Measurements from ENCODE around the gene KIF3C. TPM values are rescaled to one million over a fixed set of nuclear protein-coding genes. Genes with fewer than 3 reads are reported as not detected.
"Not testable (repeated sequence)": the region's sequence is repeated elsewhere in the genome, so short reads cannot be mapped to it uniquely, and the experiment has no call there.

Gene KIF3C
- total and polyA plus RNA-seq, 5 donors from 2014 or later = 0.07 to 6.6 (median 0.71) TPM

GRCh38 chr2:26016706-26017045 lies 34.4 kb upstream of the KIF3C start:
- not testable (repeated sequence) for H3K27ac ChIP-seq (ENCODE audit: insufficient read depth, low read length, poor library complexity, severe bottlenecking); H3K4me3 ChIP-seq (ENCODE audit: low read depth, low read length); H3K27ac Mint-ChIP-seq; H3K4me3 Mint-ChIP-seq; H3K36me3 Mint-ChIP-seq; H3K9me3 Mint-ChIP-seq; H3K4me1 Mint-ChIP-seq; H3K9me3 ChIP-seq (ENCODE audit: control insufficient read depth in 2 of 2, low read length in 2 of 2); H3K27me3 ChIP-seq (ENCODE audit: control insufficient read depth, insufficient read depth, low read length); ATAC-seq (ENCODE audit: low read depth in 2 of 2); DNase-seq; H3K27me3 Mint-ChIP-seq; H3K36me3 ChIP-seq (ENCODE audit: control insufficient read depth, insufficient read depth, low read length); H3K4me1 ChIP-seq (ENCODE audit: control insufficient read depth, insufficient read depth, low read length, poor library complexity, severe bottlenecking)

GRCh38 chr2:26016012-26016705 lies 33.9 kb upstream of the KIF3C start:
- Mint-ChIP-seq H3K9me3 (no peaks in the 10 kb centered on the region), H3K36me3 (no peaks in the 10 kb centered on the region), H3K4me1 (no peaks in the 10 kb centered on the region), H3K27me3 (no peaks in the 10 kb centered on the region), H3K27ac (no peak overlapping the region), H3K4me3 (no peak overlapping the region)
- ATAC-seq (ENCODE audit: low read depth in 2 of 2) (no peak), DNase-seq (no peak)
- H3K4me1 ChIP-seq (ENCODE audit: control insufficient read depth, insufficient read depth, low read length, poor library complexity, severe bottlenecking) = no peaks in the 10 kb centered on the region
- H3K36me3 ChIP-seq (ENCODE audit: control insufficient read depth, insufficient read depth, low read length) = no peaks in the 10 kb centered on the region
- H3K27me3 ChIP-seq (ENCODE audit: control insufficient read depth, insufficient read depth, low read length) = no peaks in the 10 kb centered on the region
- no peak overlapping the region for H3K27ac ChIP-seq (ENCODE audit: insufficient read depth, low read length, poor library complexity, severe bottlenecking)
- no peak overlapping the region for H3K4me3 ChIP-seq (ENCODE audit: low read depth, low read length)
- no peaks in the 10 kb centered on the region for H3K9me3 ChIP-seq (ENCODE audit: control insufficient read depth in 2 of 2, low read length in 2 of 2)

- Mint-ChIP-seq H3K9me3 (peaks cover 0 to 4% (median 0%) of the 10 kb centered on the region in 7 donors), H3K36me3 (peaks cover 7% of the 10 kb centered on the region), H3K27me3 (no peaks in the 10 kb centered on the region), H3K4me1 (no peaks in the 10 kb centered on the region), H3K4me3 (no peak overlapping the region), H3K27ac (no peak overlapping the region)
- no peak for ATAC-seq (ENCODE audit: low read depth in 2 of 2)
- no peak overlapping the region for H3K27ac ChIP-seq (ENCODE audit: insufficient read depth, low read length, poor library complexity, severe bottlenecking)
- no peaks in the 10 kb centered on the region for H3K4me1 ChIP-seq (ENCODE audit: control insufficient read depth, insufficient read depth, low read length, poor library complexity, severe bottlenecking)
- DNase-seq = no peak
- no peaks in the 10 kb centered on the region for H3K27me3 ChIP-seq (ENCODE audit: control insufficient read depth, insufficient read depth, low read length)
- H3K4me3 ChIP-seq (ENCODE audit: low read depth, low read length) = no peak overlapping the region
- H3K9me3 ChIP-seq (ENCODE audit: control insufficient read depth in 2 of 2, low read length in 2 of 2) = no peaks in the 10 kb centered on the region
- H3K36me3 ChIP-seq (ENCODE audit: control insufficient read depth, insufficient read depth, low read length) = no peaks in the 10 kb centered on the region
These were observed 31.4 kb upstream of the KIF3C start for GRCh38 chr2:26013668-26014067.

GRCh38 chr2:26011990-26012856 lies 29.9 kb upstream of the KIF3C start:
- DNase-seq (no peak), ATAC-seq (ENCODE audit: low read depth in 2 of 2) (no peak)
- H3K9me3 ChIP-seq (ENCODE audit: control insufficient read depth in 2 of 2, low read length in 2 of 2) = no peaks in the 10 kb centered on the region
- H3K4me1 ChIP-seq (ENCODE audit: control insufficient read depth, insufficient read depth, low read length, poor library complexity, severe bottlenecking) = no peaks in the 10 kb centered on the region
- Mint-ChIP-seq H3K27me3 (no peaks in the 10 kb centered on the region), H3K36me3 (peaks cover 7% of the 10 kb centered on the region), H3K4me1 (no peaks in the 10 kb centered on the region), H3K4me3 (no peak overlapping the region), H3K9me3 (peaks cover 0 to 4% (median 0%) of the 10 kb centered on the region in 7 donors), H3K27ac (no peak overlapping the region)
- H3K27me3 ChIP-seq (ENCODE audit: control insufficient read depth, insufficient read depth, low read length) = no peaks in the 10 kb centered on the region
- H3K27ac ChIP-seq (ENCODE audit: insufficient read depth, low read length, poor library complexity, severe bottlenecking) = no peak overlapping the region
- no peaks in the 10 kb centered on the region for H3K36me3 ChIP-seq (ENCODE audit: control insufficient read depth, insufficient read depth, low read length)
- H3K4me3 ChIP-seq (ENCODE audit: low read depth, low read length) = no peak overlapping the region

GRCh38 chr2:26011609-26011989 lies 29.3 kb upstream of the KIF3C start:
- no peak overlapping the region for H3K27ac Mint-ChIP-seq
- H3K27me3 ChIP-seq (ENCODE audit: control insufficient read depth, insufficient read depth, low read length) = no peaks in the 10 kb centered on the region
- no peaks in the 10 kb centered on the region for H3K36me3 ChIP-seq (ENCODE audit: control insufficient read depth, insufficient read depth, low read length)
- ATAC-seq (ENCODE audit: low read depth in 2 of 2) (no peak), DNase-seq (no peak)
- no peaks in the 10 kb centered on the region for H3K9me3 ChIP-seq (ENCODE audit: control insufficient read depth in 2 of 2, low read length in 2 of 2)
- H3K9me3 Mint-ChIP-seq = peaks cover 0 to 4% (median 0%) of the 10 kb centered on the region in 7 donors
- H3K4me3 ChIP-seq (ENCODE audit: low read depth, low read length) = no peak overlapping the region
- no peaks in the 10 kb centered on the region for H3K4me1 ChIP-seq (ENCODE audit: control insufficient read depth, insufficient read depth, low read length, poor library complexity, severe bottlenecking)
- H3K27ac ChIP-seq (ENCODE audit: insufficient read depth, low read length, poor library complexity, severe bottlenecking) = no peak overlapping the region
- no peaks in the 10 kb centered on the region for H3K4me1 Mint-ChIP-seq
- H3K36me3 Mint-ChIP-seq = peaks cover 7% of the 10 kb centered on the region
- H3K4me3 Mint-ChIP-seq = no peak overlapping the region
- H3K27me3 Mint-ChIP-seq = no peaks in the 10 kb centered on the region

- no peak overlapping the region for H3K4me3 Mint-ChIP-seq
- no peaks in the 10 kb centered on the region for H3K27me3 ChIP-seq (ENCODE audit: control insufficient read depth, insufficient read depth, low read length)
- no peaks in the 10 kb centered on the region for H3K4me1 ChIP-seq (ENCODE audit: control insufficient read depth, insufficient read depth, low read length, poor library complexity, severe bottlenecking)
- no peaks in the 10 kb centered on the region for H3K4me1 Mint-ChIP-seq
- DNase-seq (no peak), ATAC-seq (ENCODE audit: low read depth in 2 of 2) (no peak)
- H3K36me3 Mint-ChIP-seq = peaks cover 7% of the 10 kb centered on the region
- H3K9me3 Mint-ChIP-seq = peaks cover 0 to 4% (median 0%) of the 10 kb centered on the region in 7 donors
- no peak overlapping the region for H3K4me3 ChIP-seq (ENCODE audit: low read depth, low read length)
- no peaks in the 10 kb centered on the region for H3K36me3 ChIP-seq (ENCODE audit: control insufficient read depth, insufficient read depth, low read length)
- H3K27me3 Mint-ChIP-seq = no peaks in the 10 kb centered on the region
- H3K27ac Mint-ChIP-seq = no peak overlapping the region
- H3K27ac ChIP-seq (ENCODE audit: insufficient read depth, low read length, poor library complexity, severe bottlenecking) = no peak overlapping the region
- no peaks in the 10 kb centered on the region for H3K9me3 ChIP-seq (ENCODE audit: control insufficient read depth in 2 of 2, low read length in 2 of 2)
These were observed 28.6 kb upstream of the KIF3C start for GRCh38 chr2:26010943-26011342.

- Histone ChIP-seq H3K27ac (ENCODE audit: insufficient read depth, low read length, poor library complexity, severe bottlenecking) (no peak overlapping the region), H3K4me1 (ENCODE audit: control insufficient read depth, insufficient read depth, low read length, poor library complexity, severe bottlenecking) (no peaks in the 10 kb centered on the region), H3K27me3 (ENCODE audit: control insufficient read depth, insufficient read depth, low read length) (no peaks in the 10 kb centered on the region), H3K9me3 (ENCODE audit: control insufficient read depth in 2 of 2, low read length in 2 of 2) (no peaks in the 10 kb centered on the region), H3K4me3 (ENCODE audit: low read depth, low read length) (no peak overlapping the region), H3K36me3 (ENCODE audit: control insufficient read depth, insufficient read depth, low read length) (no peaks in the 10 kb centered on the region)
- Mint-ChIP-seq H3K36me3 (peaks cover 7% of the 10 kb centered on the region), H3K4me3 (no peak overlapping the region), H3K27ac (no peak overlapping the region), H3K9me3 (peaks cover 0 to 4% (median 0%) of the 10 kb centered on the region in 7 donors), H3K4me1 (peaks cover 0 to 2% (median 0%) of the 10 kb centered on the region in 4 donors), H3K27me3 (no peaks in the 10 kb centered on the region)
- DNase-seq (no peak), ATAC-seq (ENCODE audit: low read depth in 2 of 2) (no peak)
These were observed 27.3 kb upstream of the KIF3C start for GRCh38 chr2:26009567-26009963.

Data from CD4-positive, CD25-positive, alpha-beta regulatory T cell (primary cell).